ENCODE results near the gene CFAP61.
"Not testable (repeated sequence)": the region's sequence is repeated elsewhere in the genome, so short reads cannot be mapped to it uniquely, and the experiment has no call there.

CFAP61 gene

DNA sequence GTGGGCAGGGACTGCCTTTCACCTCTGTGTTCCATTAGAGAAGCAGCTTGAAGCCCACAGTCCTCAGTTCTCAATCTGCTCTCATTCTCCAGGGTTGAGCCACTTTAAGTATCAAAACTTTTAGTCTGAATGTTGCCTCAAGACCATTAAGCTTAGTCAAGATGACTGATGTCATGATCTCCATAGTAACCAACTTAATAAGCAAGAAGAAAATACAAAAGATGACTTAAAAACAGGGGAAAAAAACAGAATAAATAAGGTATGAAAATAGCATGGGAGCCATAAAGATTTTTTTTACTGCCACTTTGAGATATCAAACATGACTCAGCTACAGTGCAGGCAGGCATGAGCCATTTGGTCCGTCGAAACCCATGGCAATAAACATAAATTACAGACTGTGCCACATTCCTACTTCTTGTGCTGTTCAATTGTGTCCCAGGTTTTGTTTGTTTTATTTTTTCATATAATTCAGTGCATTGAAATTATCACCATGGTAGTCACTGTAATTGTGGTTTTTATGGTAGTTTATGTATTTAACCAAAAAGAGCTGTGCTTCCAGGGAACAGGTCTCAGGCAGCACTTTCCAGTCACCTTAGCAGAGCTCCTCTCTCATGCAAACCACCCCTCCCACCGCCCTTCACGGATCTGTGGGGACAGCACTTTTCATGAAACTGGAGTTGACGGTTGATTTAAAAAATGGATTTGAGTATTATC, 159.1 kb downstream of the CFAP61 start:
- Mint-ChIP-seq H3K4me3 (no peak overlapping the region), H3K27ac (no peak overlapping the region), H3K27me3 (peaks cover 5% of the 10 kb centered on the region), H3K36me3 (no peaks in the 10 kb centered on the region), H3K4me1 (ENCODE audit: low read depth) (no peaks in the 10 kb centered on the region), H3K9me3 (ENCODE audit: low read depth) (no peaks in the 10 kb centered on the region)

DNA sequence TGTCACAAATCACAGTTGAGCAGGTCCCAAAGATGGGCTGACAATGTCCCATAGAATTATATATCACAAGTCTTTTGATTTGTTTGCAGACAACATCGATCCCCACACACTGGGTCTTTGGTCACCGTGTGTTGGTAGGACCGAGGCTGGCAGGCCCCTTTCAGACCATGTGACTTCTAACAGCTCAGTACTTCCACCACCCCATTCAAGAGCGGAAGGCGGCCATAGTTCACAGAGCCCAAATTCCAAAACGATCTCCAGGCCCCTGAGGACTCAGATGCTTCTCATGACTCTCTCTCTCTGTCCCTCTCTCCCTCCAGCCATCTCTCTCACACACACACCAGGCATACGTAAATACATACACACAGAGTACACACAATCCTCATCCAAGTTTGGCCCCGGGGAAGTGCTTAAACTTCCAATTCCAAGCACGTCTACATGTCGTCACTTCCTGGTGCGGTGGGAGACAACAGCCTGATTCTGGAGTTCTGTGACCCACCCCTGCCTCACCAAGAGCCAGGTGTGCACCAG, 159.7 kb downstream of the CFAP61 start:
- H3K27me3 Mint-ChIP-seq, result peaks cover 5% of the 10 kb centered on the region
- H3K9me3 Mint-ChIP-seq (ENCODE audit: low read depth), result no peaks in the 10 kb centered on the region
- H3K36me3 Mint-ChIP-seq, result no peaks in the 10 kb centered on the region
- no peaks in the 10 kb centered on the region for H3K4me1 Mint-ChIP-seq (ENCODE audit: low read depth)
- H3K4me3 Mint-ChIP-seq, result no peak overlapping the region
- no peak overlapping the region for H3K27ac Mint-ChIP-seq

DNA sequence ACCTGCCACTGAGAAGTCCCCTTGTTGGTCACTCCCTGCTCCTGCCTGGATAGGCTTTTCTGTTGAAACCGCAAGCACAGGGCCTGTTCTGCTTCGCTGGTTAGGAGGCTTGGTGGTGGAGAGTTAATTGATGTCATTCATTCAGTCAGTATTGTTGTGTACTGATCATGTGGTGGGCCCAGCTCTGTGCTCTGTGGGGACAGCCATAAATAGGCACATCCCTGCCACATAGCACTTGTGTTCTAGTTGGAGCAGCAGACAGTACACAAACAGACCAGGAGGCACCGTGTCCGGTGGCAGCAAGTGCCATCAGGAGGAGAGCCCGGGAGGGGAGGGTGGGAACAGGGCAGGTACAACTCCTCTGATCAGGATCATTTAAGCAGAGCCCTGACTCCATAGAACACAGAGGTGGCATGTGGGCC, 160.4 kb downstream of the CFAP61 start:
- Mint-ChIP-seq H3K36me3 (no peaks in the 10 kb centered on the region), H3K27ac (no peak overlapping the region), H3K4me3 (no peak overlapping the region), H3K4me1 (ENCODE audit: low read depth) (no peaks in the 10 kb centered on the region), H3K27me3 (peaks cover 5% of the 10 kb centered on the region), H3K9me3 (ENCODE audit: low read depth) (no peaks in the 10 kb centered on the region)

- no peaks in the 10 kb centered on the region for H3K4me1 Mint-ChIP-seq (ENCODE audit: low read depth)
- no peak overlapping the region for H3K27ac Mint-ChIP-seq
- no peaks in the 10 kb centered on the region for H3K36me3 Mint-ChIP-seq
- no peak overlapping the region for H3K4me3 Mint-ChIP-seq
- no peaks in the 10 kb centered on the region for H3K9me3 Mint-ChIP-seq (ENCODE audit: low read depth)
- peaks cover 9% of the 10 kb centered on the region for H3K27me3 Mint-ChIP-seq
Measured at GRCh38 chr20:20213526-20214121, 161.3 kb downstream of the CFAP61 start.

GRCh38 chr20:20214757-20215275, 162.5 kb downstream of the CFAP61 start:
- Mint-ChIP-seq H3K4me3 (no peak overlapping the region), H3K9me3 (ENCODE audit: low read depth) (no peaks in the 10 kb centered on the region), H3K27ac (no peak overlapping the region), H3K36me3 (no peaks in the 10 kb centered on the region), H3K4me1 (ENCODE audit: low read depth) (no peaks in the 10 kb centered on the region), H3K27me3 (peaks cover 9% of the 10 kb centered on the region)

DNA sequence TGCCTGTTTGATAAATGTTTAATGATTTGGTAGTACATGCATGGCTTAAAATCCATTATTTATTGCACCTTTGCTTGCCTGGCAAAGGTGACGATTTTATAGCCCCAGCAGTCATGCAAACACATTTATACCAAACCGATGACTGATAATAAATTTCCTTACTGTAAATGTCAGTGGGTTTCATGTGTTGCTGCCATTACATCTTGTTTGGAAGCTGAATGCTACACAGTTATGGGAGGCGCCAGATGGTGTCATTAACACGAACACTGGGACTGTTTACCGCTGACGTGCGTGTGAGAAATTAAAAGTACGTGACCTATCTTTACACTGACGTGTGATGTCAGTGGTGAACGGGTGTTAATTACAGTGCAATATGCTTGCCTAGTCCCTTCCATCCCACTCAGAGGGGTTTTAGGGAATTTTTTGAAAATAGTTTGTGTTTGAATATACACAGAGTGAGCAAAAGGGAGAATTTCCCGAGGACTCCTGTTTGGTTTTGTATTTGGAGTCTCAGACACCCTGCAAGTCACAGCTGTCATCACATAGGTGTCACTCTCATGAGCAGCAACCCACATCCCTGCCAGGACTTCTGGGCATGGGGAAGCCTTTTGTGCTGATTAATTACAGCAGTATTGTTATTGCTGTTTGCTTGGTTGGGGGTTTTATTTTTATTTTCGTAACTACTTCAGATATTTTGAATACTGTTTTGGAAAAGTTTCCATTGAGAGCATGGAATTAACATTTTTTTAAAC, 163.8 kb downstream of the CFAP61 start:
- H3K36me3 Mint-ChIP-seq, result no peaks in the 10 kb centered on the region
- no peak overlapping the region for H3K27ac Mint-ChIP-seq
- no peak overlapping the region for H3K4me3 Mint-ChIP-seq
- H3K9me3 Mint-ChIP-seq (ENCODE audit: low read depth), result no peaks in the 10 kb centered on the region
- no peaks in the 10 kb centered on the region for H3K4me1 Mint-ChIP-seq (ENCODE audit: low read depth)
- H3K27me3 Mint-ChIP-seq, result peaks cover 7% of the 10 kb centered on the region

- Mint-ChIP-seq H3K4me3 (no peak overlapping the region), H3K27ac (no peak overlapping the region), H3K9me3 (ENCODE audit: low read depth) (no peaks in the 10 kb centered on the region), H3K27me3 (peaks cover 7% of the 10 kb centered on the region), H3K36me3 (no peaks in the 10 kb centered on the region), H3K4me1 (ENCODE audit: low read depth) (no peaks in the 10 kb centered on the region)
Measured at GRCh38 chr20:20216941-20217340, 164.6 kb downstream of the CFAP61 start.

- peaks cover 8% of the 10 kb centered on the region for H3K27me3 Mint-ChIP-seq
- H3K27ac Mint-ChIP-seq, result no peak overlapping the region
- no peak overlapping the region for H3K4me3 Mint-ChIP-seq
Measured at GRCh38 chr20:20217621-20218020, 165.3 kb downstream of the CFAP61 start.

DNA sequence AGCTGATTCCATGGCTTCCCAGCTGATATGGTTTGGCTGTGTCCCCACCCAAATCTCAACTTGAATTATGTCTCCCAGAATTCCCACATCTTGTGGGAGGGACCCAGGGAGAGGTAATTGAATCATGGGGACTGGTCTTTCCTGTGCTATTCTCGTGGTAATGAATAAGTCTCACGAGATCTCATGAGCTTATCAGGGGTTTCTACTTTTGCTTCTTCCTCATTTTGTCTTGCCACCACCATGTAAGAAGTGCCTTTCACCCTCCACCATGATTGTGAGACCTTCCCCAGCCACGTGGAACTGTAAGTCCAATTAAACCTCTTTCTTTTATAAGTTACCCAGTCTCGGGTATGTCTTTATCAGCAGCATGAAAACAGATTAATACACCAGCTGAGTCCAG, 165.8 kb downstream of the CFAP61 start:
- not testable (repeated sequence) for H3K36me3 Mint-ChIP-seq; H3K9me3 Mint-ChIP-seq (ENCODE audit: low read depth); H3K4me3 Mint-ChIP-seq; H3K4me1 Mint-ChIP-seq (ENCODE audit: low read depth); H3K27ac Mint-ChIP-seq; H3K27me3 Mint-ChIP-seq

More at GRCh38 chr20:20217621-20218020, 165.3 kb downstream of the CFAP61 start:
- Mint-ChIP-seq H3K4me1 (ENCODE audit: low read depth) (no peaks in the 10 kb centered on the region), H3K36me3 (no peaks in the 10 kb centered on the region), H3K9me3 (ENCODE audit: low read depth) (no peaks in the 10 kb centered on the region)

GRCh38 chr20:20219016-20219415, 166.7 kb downstream of the CFAP61 start:
- H3K27ac Mint-ChIP-seq, result no peak overlapping the region
- H3K27me3 Mint-ChIP-seq, result peaks cover 9% of the 10 kb centered on the region
- no peaks in the 10 kb centered on the region for H3K9me3 Mint-ChIP-seq (ENCODE audit: low read depth)
- no peaks in the 10 kb centered on the region for H3K4me1 Mint-ChIP-seq (ENCODE audit: low read depth)
- H3K4me3 Mint-ChIP-seq, result no peak overlapping the region
- no peaks in the 10 kb centered on the region for H3K36me3 Mint-ChIP-seq

DNA sequence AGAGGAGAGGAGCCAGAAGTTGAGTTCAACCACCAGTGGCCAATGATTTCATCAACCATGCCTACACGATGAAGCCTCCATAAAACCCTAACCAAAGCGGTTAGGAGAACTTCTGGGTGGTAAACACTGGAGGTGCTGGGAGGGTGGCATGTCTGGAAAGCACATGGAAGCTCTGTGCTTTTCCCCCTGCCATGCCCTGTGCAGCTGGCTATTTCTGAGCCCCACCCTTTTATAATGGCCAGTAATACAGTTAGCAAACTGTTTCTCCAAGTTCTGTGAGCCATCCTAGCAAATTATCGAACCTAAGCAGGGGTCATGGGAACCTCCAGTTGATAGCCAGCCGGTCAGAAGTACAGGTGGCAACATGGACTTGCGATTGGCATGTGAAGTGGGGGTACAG, 167.8 kb downstream of the CFAP61 start:
- Mint-ChIP-seq H3K27ac (no peak overlapping the region), H3K4me1 (ENCODE audit: low read depth) (no peaks in the 10 kb centered on the region), H3K36me3 (no peaks in the 10 kb centered on the region), H3K9me3 (ENCODE audit: low read depth) (no peaks in the 10 kb centered on the region), H3K27me3 (peaks cover 7% of the 10 kb centered on the region), H3K4me3 (no peak overlapping the region)

DNA sequence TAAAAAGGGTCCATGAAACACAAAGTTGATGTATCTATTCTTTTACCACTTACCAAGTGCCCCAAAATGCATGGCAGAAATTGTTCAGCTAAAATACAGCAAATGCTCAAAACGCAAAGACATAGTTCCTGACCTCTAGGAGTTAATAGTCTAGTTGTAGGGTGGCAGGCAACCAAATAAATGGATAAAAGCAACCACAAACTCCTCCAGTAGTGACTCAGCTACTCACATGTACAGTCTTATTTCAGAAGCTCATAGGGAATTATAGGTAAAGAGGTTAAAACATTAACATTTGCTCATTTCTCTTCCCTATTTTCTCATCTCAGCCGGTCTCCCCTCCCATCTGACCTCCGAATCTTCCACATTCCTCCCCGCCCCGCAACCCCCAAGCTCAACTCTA, 171.6 kb downstream of the CFAP61 start:
- H3K27ac Mint-ChIP-seq, result no peak overlapping the region
- no peaks in the 10 kb centered on the region for H3K36me3 Mint-ChIP-seq
- H3K27me3 Mint-ChIP-seq, result peaks cover 1% of the 10 kb centered on the region
- H3K9me3 Mint-ChIP-seq (ENCODE audit: low read depth), result peaks cover 5% of the 10 kb centered on the region
- no peaks in the 10 kb centered on the region for H3K4me1 Mint-ChIP-seq (ENCODE audit: low read depth)
- H3K4me3 Mint-ChIP-seq, result no peak overlapping the region

DNA sequence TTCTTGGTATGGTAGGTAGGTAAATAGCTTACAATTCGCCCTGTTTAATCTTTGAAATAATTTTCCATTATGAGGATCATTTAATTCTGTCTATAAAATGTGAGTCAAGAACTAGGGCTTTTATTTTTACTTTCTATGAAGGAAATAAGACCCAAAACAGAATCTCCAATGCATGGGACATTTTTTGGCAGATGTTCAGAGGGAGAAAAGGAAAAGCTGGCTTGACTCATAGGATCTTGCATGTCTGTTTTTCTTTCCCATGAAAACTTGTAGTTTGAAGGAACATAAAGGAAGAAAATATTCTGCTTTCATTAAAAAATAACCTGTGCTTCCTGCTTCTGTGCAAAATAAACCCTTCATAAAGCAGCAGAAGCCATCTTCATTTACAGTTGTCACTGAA, 172.5 kb downstream of the CFAP61 start:
- no peak overlapping the region for H3K27ac Mint-ChIP-seq
- peaks cover 5% of the 10 kb centered on the region for H3K9me3 Mint-ChIP-seq (ENCODE audit: low read depth)
- H3K4me1 Mint-ChIP-seq (ENCODE audit: low read depth), result no peaks in the 10 kb centered on the region
- H3K27me3 Mint-ChIP-seq, result peaks cover 1% of the 10 kb centered on the region
- no peak overlapping the region for H3K4me3 Mint-ChIP-seq
- H3K36me3 Mint-ChIP-seq, result no peaks in the 10 kb centered on the region

GRCh38 chr20:20225325-20226043, 173.2 kb downstream of the CFAP61 start:
- no peak overlapping the region for H3K4me3 Mint-ChIP-seq
- no peak overlapping the region for H3K27ac Mint-ChIP-seq
- H3K27me3 Mint-ChIP-seq, result peaks cover 1% of the 10 kb centered on the region
- no peaks in the 10 kb centered on the region for H3K4me1 Mint-ChIP-seq (ENCODE audit: low read depth)
- H3K36me3 Mint-ChIP-seq, result no peaks in the 10 kb centered on the region
- peaks cover 5% of the 10 kb centered on the region for H3K9me3 Mint-ChIP-seq (ENCODE audit: low read depth)
